Islet precursor cell (in vitro differentiated cells): ENCODE results near the gene RALGAPA2.

Source experiments
- DNase-seq: peaks from one replicate; pipeline ENCODE4 v3.0.0-alpha.2; 2018

Gene RALGAPA2

DNA sequence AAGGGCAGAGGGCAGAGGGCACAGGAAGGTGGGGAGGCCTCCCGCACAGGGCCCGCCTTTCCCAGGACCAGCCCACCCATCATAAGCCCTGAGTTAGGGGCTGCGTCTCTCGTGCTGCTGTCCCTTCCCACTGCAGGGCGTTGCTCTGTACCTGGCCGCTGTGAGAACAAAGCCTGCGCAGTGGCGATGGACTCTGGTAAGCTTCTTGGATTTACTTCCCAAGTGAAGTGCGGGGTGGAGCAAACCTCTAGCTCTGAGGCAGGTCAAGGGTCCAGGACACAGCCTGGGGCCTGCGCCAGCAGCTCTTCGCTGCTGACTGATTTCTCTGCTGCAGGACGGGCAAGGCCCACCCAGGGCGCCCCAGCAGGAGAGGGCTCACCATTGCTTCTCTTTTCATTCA lies 320.7 kb downstream of the RALGAPA2 start:
- DNase-seq = no peak

DNA sequence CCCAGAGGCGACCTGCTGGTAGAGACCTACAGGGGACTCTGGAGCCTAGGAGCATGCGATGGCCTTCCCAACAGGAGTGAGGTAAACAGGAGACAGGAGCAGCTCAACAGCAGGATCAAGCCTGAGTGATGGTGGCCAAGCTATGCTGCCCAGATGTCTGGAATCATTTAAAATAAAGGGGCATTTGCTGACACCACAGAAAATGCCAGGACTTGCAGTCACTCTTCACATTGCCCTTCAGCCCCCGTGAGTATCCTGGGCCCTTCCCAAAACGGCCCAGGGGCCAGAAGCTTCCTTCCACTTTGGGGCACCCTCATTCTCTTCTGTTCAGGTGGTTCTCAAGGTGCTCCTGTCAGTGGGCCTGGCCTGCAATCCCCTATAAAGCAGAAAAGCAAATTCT lies 321.3 kb downstream of the RALGAPA2 start:
- DNase-seq = no peak

DNA sequence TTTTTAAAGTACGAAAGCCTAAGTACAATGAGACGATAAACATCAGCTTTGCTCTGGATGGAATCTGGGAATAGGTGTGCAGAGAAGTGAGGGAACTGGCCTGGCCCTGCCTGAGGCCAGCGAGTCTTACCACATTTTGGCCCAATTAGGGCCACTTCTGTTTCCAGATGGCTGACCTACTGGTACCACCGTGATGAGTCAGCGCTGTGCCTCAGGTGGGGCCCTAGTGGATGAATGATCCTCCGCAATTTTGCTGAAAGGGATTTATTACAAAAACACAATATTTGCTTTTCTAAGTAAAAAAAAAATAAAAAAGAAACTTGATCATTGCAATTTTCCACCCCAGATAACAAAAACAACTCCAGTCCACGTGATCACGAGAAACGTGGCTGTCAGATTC lies 322.1 kb downstream of the RALGAPA2 start:
- DNase-seq = no peak

DNA sequence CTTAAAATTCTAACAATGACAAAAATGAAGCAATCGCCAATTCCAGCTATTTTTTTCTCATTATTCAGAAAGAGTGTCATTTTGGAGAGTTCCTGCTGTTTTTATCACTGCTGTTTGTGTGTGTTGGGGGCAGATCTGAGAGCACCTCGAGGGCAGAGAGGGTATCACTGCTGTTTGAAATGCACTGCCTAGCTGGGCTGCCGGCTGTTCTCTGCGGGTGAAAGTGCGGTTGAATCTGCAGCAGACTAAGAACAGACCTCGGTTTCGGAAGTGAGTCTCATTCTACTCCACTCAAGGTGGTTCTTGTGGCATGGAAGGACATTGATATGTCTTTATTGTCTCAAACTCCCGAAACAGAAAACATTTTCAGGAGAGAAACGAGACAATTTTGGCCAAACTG lies 326.3 kb downstream of the RALGAPA2 start:
- DNase-seq = no peak

DNA sequence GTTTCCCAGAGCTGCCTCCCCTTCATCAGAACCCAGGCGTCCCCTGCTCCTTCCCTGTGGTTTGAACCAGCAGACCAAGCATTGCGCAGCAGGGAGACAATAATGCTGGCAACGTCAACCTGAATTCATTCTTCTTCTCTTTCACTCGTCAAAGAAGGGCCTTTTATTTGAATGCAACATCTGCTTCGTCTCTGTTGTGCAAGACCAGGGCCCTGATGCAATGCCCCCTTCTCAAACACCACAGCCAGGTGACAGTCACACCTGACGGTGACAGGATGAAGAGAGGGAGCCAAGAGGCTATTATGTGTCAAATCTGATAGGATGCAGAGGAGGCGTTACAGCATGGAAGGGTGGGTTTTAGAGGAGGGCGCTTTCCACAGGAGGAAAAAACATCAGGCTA lies 336.6 kb downstream of the RALGAPA2 start:
- DNase-seq = no peak

DNA sequence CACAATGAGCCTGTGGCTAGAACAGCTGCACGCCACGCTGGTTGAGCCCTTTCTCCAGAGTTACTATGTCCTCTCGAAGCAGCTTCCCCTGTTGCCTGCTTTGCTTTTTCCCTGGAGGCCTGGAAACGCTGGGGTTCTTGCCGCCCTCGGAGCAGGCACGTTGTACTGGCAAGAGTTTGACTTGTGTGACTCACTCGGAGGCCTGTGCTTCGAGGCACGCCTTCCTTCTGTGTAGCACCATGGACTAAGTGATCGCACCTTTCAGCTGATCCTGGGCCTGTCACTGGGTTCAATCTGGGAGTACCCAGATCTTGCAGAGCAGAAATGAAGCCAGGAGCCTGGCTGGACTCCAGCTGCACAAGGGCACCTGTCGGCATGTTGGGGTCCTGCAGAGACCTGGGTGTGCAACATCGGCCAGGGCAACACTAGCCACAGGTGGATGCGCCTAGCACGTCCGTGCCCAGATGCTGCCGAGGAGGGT lies 339.3 kb downstream of the RALGAPA2 start:
- DNase-seq = peak; percentile 88

DNA sequence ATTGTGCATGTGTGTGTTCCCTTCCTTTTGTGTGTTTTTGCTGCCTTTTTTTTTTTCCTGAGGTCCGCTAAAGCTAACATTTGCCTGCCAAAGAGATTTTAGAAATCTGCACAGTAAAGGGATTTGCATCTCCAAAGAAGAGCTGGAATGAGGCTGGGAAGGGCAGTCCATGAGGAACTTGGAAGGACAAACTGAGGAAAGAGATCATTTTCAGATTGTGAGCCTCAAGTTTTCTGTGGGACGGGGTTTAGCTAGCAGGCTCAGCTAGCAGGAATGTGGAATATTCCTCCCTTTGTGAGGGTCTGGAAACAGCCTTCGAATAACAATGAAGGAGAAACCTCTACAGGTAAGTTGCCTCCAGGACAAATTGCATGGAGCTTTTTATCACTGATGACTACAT lies 340.8 kb downstream of the RALGAPA2 start:
- DNase-seq = no peak

DNA sequence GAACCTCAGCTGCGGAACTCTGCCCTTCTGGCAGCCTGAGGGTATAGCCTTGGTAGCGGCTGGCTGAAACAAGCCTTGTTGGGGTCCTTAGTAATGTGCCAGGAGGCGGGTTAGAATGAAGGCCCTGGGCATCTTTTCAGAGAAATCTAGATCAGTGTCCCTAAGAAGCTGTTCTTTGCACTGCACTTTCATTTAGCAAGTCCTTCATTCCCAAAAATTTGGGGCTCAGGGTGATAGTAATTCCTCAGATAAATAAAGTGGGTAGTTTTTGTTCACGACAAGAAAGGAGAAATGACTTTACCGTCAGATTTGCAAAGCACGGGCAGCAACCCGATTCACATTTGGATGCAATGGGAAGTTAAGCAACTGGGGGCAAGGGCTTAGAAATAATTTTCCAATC lies 341.4 kb downstream of the RALGAPA2 start:
- DNase-seq = no peak

DNA sequence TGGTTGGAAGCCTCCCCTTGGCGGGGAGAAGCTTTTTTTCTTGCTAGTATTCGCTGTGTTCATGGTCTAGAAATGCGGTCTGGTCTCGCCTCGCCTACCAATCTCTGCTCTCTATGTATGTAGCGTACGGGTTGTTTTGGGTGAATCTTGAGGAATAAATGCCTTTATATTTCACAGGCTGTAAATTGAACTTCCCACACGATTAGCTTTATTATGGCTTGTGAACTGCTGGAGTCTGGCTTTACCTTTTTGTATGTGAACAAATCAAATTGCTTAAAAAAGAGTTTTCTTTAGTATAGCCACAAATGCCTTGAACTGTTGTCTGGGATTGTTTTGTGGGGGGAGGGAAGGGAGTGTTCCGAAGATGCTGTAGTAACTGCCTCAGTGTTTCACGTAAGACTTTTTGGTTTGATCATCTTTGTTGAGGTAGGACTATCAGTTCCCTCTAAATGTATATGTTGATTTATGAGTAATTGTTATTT lies 342.3 kb downstream of the RALGAPA2 start:
- DNase-seq = peak; percentile 57

DNA sequence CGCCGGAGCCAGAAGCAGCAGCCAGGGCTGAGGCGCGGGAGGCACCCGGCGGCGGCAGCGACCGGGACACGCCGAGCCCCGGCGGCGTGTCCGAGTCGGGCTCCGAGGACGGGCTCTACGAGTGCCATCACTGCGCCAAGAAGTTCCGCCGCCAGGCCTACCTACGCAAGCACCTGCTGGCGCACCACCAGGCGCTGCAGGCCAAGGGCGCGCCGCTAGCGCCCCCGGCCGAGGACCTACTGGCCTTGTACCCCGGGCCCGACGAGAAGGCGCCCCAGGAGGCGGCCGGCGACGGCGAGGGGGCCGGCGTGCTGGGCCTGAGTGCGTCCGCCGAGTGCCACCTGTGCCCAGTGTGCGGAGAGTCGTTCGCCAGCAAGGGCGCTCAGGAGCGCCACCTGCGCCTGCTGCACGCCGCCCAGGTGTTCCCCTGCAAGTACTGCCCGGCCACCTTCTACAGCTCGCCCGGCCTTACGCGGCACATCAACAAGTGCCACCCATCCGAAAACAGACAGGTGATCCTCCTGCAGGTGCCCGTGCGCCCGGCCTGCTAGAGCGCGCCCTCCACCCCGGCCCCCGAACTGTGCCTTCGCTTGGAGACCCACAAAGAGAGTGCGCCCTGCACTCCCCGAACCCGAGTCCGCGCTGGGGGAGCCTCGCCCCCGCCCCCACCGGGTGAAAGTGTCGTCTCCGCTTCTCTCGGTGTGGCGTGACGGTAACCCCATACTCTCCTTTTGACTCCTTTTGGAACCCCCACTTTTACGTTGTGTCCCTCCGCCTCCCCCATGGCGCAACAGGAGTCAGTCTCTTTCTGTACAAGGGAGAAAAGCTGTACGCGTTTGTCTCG lies 343.0 kb downstream of the RALGAPA2 start:
- DNase-seq = peak; percentile 59

DNA sequence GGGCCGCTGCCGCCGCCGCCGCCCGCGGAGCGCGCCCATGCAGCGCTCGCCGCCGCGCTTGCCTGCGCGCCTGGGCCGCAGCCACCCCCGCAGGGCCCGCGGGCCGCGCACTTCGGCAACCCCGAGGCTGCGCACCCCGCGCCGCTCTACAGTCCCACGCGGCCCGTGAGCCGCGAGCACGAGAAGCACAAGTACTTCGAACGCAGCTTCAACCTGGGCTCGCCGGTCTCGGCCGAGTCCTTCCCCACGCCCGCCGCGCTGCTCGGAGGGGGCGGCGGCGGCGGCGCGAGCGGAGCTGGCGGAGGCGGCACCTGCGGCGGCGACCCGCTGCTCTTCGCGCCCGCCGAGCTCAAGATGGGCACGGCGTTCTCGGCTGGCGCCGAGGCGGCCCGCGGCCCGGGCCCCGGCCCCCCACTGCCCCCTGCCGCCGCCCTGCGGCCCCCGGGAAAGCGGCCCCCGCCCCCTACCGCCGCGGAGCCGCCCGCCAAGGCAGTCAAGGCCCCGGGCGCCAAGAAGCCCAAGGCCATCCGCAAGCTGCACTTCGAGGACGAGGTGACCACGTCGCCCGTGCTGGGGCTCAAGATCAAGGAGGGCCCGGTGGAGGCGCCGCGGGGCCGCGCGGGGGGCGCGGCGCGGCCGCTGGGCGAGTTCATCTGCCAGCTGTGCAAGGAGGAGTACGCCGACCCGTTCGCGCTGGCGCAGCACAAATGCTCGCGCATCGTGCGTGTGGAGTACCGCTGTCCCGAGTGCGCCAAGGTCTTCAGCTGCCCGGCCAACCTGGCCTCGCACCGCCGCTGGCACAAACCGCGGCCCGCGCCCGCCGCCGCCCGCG lies 343.8 kb downstream of the RALGAPA2 start:
- DNase-seq = no peak

DNA sequence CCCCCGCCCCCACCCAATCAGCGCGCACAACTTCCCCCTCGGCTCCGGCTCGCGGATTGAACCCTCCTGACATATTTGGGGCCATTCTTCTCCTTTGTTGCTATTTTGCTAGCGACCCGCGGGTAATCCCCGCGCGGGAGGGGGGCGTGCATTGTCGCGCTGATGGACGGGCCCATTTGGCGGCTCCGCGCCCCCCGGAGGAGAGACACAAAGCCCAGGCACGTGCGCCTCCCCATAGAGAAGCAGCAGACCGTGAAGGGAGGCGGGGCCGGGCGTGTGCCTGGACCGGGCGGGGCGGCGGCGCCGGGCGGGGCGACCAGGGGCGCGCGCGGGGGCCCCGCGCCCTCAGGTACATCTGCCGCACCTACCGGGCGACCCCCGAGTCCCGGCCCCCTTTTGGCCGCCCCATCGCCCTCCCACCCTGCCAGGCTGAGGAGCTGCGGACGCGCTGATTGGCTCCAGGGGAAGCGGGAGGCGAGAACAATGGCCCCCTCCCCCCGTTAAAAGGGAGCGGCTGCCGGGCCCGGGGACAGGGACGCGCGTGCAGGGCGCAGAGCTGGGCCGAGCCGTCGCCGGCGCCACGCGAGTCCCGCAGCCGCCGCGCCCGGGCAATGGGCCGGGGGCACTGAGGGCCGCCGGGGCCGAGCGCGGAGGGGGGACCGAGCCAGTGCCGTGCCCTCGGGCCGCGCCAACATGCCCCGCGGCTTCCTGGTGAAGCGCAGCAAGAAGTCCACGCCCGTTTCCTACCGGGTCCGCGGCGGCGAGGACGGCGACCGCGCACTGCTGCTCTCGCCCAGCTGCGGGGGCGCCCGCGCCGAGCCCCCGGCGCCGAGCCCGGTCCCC lies 344.6 kb downstream of the RALGAPA2 start, which contains the start of gene INSM1:
Gene INSM1 (plus strand): TSS at position 530 of the 843 bp plus-strand sequence. CDS start 164 bp downstream, at position 694.
- DNase-seq = no peak

DNA sequence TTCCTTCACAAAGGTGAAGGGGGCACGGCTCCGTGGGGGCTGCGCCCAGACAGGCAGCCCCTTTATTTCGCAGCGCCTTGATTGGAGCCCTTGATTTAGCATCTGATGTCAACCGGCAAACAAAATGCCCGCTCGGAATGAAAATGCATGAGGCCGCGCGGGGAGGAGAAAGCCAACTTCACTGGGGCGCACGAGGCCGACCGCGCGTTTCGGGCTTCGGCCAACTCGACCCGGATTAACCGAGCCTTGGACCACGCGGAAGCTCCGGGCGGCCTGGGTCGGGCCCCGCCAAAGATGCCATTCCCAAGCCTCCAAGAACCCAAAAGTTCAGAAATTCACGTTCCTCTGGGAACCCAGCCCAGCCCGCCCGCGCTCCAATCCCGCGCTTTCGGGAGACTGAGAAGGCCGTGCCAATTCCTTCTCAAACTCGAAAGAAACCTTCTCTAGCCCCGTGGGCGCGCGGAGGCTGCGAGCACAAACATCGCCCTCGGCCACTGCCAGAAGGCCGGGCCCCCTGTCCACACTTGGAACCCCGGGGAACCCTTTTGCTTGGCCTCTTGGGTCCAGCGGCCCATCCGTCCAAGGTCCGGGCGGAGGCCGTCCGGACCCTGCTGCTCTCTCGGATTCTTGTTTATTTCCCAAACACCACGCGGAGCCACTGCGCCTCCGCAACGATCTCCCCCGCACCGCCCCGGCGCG lies 345.4 kb downstream of the RALGAPA2 start:
- DNase-seq = no peak

DNA sequence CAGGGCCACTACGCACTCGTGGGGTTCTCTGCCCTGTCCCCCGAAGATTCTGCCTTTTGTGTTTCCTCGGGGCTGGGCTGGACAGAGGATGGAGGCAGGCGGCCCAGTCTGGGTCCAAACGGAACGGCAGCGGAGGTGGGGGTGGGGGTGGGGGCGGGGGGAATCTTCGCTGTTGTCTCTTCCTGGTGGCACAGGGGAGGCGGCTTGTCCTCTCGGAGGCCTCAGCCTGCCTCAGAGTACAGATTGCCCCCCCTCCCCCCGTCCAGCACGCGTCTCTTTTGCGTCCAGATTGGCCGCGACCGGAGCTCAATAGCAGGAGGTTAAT lies 345.9 kb downstream of the RALGAPA2 start:
- DNase-seq = no peak

DNA sequence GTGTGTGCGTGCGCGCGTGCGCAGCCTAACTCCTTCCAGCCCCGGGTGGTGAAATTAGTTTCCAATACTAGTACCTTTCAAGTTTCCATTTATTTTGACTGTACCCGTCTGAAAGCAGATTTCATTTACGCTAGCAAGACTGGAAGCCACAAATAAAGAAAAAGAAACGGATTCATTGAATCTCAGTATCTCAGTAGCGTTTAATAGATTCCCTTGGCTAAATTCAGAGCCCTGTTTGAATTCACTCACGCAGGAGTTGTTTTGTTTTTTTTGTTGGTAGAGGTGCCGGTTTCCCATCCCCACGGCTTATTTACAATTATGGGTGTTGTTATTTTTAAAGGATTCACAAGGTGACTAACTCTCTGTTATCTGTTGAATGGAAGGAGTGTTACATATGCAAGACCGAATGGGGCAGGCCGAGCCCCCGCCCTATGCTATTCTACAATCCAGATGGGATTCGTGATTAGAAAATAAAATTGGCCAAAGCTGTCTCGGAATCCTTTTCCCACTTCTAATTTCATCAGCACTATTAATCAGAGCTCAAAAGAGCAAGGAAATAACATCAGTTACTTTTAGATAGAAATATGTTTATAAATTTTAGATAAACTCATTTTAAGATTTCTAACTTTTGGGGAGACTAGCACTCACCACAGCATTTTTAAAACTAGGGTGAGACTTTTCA lies 346.8 kb downstream of the RALGAPA2 start:
- DNase-seq = no peak

DNA sequence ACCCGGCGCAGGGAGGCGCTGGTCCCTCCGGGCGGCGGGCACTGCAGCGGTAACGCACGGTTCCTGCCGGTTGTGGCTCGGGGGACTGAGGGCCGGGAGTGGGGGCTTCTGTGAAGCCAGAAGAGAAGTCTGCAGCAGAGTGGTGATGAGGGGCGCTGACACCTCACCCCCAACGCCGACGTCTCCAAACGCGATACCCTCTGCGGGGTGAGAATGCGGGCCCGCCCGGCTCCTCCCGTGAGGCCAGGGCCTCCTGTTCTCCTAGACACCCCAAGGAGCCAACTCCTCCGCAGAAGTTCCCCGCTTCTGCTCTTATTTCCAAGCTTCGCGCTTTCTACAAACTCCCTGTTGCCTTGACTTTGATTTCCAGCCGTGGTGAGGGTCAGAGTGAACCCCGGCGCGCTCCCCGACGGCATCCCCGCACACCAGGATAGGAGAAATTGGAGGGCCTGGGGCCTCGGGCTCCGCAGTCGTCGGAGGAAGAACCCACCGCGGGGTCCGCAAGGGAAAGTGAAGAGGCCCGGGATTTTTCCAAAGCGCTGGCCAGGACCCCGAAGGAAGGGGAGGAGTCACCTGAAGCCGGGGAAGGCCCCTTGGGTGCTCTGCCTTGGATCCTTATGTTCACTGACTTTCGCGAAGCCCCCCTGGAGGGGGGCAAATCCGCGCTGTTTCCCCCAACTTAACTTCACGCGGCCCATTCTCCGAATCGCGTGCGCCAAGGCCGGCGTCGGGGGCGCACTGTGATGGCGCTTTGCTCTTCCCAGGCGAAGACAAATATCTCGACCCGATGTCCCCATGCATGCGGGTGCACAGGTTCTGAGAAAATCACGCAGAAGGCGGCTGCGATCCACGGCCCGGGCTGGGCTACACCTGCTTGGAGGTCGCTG lies 347.6 kb downstream of the RALGAPA2 start:
- no peak for DNase-seq

DNA sequence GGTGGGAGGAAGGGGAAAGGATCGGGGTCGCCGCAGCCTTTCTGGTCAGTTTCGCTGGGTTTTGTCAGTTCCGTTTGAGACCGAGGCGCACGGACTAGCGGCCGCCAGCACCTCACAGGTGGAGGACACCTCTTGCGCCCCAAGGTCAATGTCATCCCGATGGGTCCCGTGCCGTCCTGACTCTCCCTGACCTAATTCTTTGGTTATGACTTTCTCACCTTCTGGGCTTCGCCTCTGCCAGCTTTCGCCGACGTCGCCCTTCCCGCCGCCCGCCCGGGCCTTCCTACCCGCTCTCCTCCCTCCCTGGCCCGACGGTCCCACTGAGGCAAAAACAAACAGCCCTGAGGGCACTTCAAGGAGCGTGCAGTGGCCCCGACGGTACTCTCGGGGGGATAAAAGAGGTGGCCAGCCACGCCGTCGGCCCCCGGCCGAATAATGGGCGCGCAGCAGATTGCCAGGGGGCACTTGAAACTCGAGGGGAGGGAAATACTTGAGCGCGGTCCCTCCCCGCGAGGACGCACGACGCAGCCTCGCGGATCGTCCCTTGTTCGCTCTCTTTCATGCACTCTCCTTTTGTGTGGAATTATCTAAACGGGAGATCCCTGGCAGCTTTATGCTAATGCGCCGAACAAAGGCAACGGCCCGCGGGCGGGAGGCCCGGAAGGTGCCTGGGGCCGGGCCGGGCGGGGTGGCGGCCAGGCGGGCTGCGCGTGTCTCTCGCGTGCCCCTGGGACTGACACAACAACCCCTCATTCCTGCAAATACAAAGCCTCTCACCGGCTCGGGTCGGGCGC lies 348.4 kb downstream of the RALGAPA2 start:
- DNase-seq = peak; percentile 64

DNA sequence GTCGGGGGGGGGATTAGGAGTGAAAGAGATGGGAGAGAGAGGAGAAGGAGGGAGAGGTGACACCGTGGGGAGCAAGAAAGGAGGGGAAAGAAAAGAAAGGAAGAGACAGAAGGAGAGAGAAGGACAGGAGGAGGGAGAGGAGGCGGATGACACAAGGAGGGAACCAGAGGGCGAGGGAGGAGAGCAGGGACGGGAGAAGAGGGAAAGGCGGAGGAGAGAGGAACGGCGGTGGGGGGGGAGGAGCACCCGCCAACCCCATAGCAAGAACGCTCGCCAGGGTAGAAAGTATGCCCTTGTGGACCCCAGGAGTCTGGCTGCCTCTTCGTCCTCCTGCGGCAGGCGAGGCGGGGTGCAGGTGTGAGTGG lies 349.0 kb downstream of the RALGAPA2 start:
- DNase-seq = no peak

DNA sequence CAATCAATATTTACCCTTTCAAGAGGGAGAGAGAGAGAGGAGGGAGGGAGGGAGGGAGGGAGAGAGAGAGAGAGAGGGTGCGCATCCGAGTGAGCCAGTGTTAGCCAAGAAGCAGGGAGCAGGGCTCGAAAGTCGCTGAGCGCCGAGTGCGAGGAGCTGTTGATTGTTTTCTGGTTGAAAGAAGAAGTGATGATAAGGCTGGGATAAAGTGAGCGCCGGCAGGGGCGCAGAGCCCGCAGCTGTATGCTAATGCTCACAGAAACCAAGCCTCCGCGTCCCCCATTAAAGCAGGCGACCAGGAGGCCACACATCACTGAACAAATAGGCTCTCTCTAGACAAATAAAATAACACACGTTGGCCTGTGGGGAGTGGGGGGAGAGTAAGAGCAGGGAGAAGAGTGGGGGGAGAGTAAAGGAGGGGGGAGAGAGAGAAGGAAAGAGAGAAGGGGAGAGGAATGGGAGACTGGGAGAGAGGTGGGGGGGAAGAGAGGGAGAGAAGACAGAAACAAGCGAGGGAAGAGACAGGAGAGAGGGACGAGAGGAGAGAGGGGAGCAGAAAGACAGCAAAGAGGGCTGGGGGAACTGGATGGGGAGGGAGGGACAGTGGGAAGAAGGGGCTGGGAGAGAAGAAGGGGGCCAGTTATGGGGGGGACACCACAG lies 349.5 kb downstream of the RALGAPA2 start:
- peak; percentile 58 for DNase-seq
